Liver (tissue), 9 donors: ENCODE results near the gene ZNF771. TPM values are rescaled to one million over a fixed set of nuclear protein-coding genes. Genes with fewer than 3 reads are reported as not detected.

Experiments used
- DNase-seq: peaks from one replicate; pipeline ENCODE4 v3.0.0-alpha.2; 2017; ENCODE audit warnings: low spot score
- H3K27ac ChIP-seq, 2 donors: one replicate each; pipeline ENCODE4 v1.7.0; 2013; ENCODE audit warnings: inconsistent platforms in 2 of 2, low read length in 2 of 2, control low read depth in 1 of 2, low read depth in 1 of 2, mild to moderate bottlenecking in 1 of 2
- H3K27me3 ChIP-seq, 4 donors: one replicate each; pipeline versions ENCODE4 v1.6.1 to v1.7.0; 2013; ENCODE audit warnings: low read length in 3 of 4, inconsistent platforms in 1 of 4, mild to moderate bottlenecking in 1 of 4, moderate library complexity in 1 of 4; ENCODE audit not compliant: control insufficient read depth in 4 of 4, insufficient read depth in 4 of 4
- H3K36me3 ChIP-seq, 4 donors: one replicate each; pipeline versions ENCODE4 v1.6.1 to v1.7.0; 2013; ENCODE audit warnings: low read length in 3 of 4, mild to moderate bottlenecking in 3 of 4, low read depth in 1 of 4, moderate library complexity in 1 of 4; ENCODE audit not compliant: control insufficient read depth in 4 of 4, insufficient read depth in 3 of 4
- H3K4me1 ChIP-seq, 4 donors: one replicate each; pipeline versions ENCODE4 v1.6.1 to v1.7.0; 2013; ENCODE audit warnings: low read length in 3 of 4, mild to moderate bottlenecking in 3 of 4, moderate library complexity in 1 of 4; ENCODE audit not compliant: control insufficient read depth in 4 of 4, insufficient read depth in 4 of 4
- H3K4me3 ChIP-seq, 3 donors: one replicate each; pipeline versions ENCODE4 v1.6.1 to v1.7.0; 2013; ENCODE audit warnings: low read length in 3 of 3, control low read depth in 1 of 3, low read depth in 1 of 3, mild to moderate bottlenecking in 1 of 3
- H3K9ac ChIP-seq, 2 donors: one replicate each; pipeline ENCODE4 v1.7.0; 2013; ENCODE audit warnings: low read length in 2 of 2, mild to moderate bottlenecking in 2 of 2, moderate library complexity in 2 of 2, control low read depth in 1 of 2, low read depth in 1 of 2
- H3K9me3 ChIP-seq, 4 donors: one replicate each; pipeline versions ENCODE4 v1.6.1 to v1.7.0; 2013; ENCODE audit warnings: low read length in 3 of 4; ENCODE audit not compliant: control insufficient read depth in 4 of 4
- ATF3 ChIP-seq: IDR thresholded peaks from 2 replicates; pipeline ENCODE4 v1.6.1; 2016; ENCODE audit warnings: antibody characterized with exemption
- FOXA1 ChIP-seq: IDR thresholded peaks from 2 replicates; pipeline ENCODE4 v1.6.1; 2016; ENCODE audit warnings: antibody characterized with exemption
- FOXA2 ChIP-seq: IDR thresholded peaks from 2 replicates; pipeline ENCODE4 v1.6.1; 2016; ENCODE audit warnings: antibody characterized with exemption
- HNF4A ChIP-seq, 2 donors: conservative IDR thresholded peaks; 2 replicates each; pipeline ENCODE4 v1.6.1; 2016; ENCODE audit warnings: antibody characterized with exemption in 2 of 2, mild to moderate bottlenecking in 2 of 2
- JUND ChIP-seq, 2 donors: IDR thresholded peaks; 2 replicates each; pipeline ENCODE4 v1.6.1; 2016; ENCODE audit warnings: antibody characterized with exemption in 2 of 2
- NR2F2 ChIP-seq: IDR thresholded peaks from 2 replicates; pipeline ENCODE4 v1.6.1; 2016; ENCODE audit warnings: antibody characterized with exemption
- RAD21 ChIP-seq, 2 donors: IDR thresholded peaks; 2 replicates each; pipeline ENCODE4 v1.6.1; 2016; ENCODE audit warnings: antibody characterized with exemption in 2 of 2, mild to moderate bottlenecking in 2 of 2
- REST ChIP-seq: IDR thresholded peaks from 2 replicates; pipeline ENCODE4 v1.6.1; 2016; ENCODE audit warnings: antibody characterized with exemption, mild to moderate bottlenecking
- RXRA ChIP-seq, 2 donors: IDR thresholded peaks; 2 replicates each; pipeline ENCODE4 v1.6.1; 2017 to 2018; ENCODE audit warnings: antibody characterized with exemption in 2 of 2, mild to moderate bottlenecking in 1 of 2
- SP1 ChIP-seq: IDR thresholded peaks from 2 replicates; pipeline ENCODE4 v1.6.1; 2018; ENCODE audit warnings: antibody characterized with exemption, mild to moderate bottlenecking
- TAF1 ChIP-seq: conservative IDR thresholded peaks from 2 replicates; pipeline ENCODE4 v1.6.1; 2016; ENCODE audit warnings: antibody characterized with exemption, mild to moderate bottlenecking
- YY1 ChIP-seq: IDR thresholded peaks from 2 replicates; pipeline ENCODE4 v1.6.1; 2016; ENCODE audit warnings: antibody characterized with exemption, mild to moderate bottlenecking
- WGBS: extraction: QIAGEN DNeasy Blood & Tissue Kit; methylation state at CpG from one replicate; pipeline ENCODE4 v1.1.7; 2013; 5-methylcytosine and 5-hydroxymethylcytosine counted together
- polyA plus RNA-seq, 2 donors: library from polyadenylated mRNA; stranded (reverse) in 1 of 2; unstranded in 1 of 2; fragments of 200-250 nt in 1 of 2; fragments of >200 nt in 1 of 2; fragmentation: Nextera tagmentation in 1 of 2; extraction: Ambion mirVana in 1 of 2; gene quantifications; one replicate each; pipeline versions ENCODE4 v1.2.1 to v1.2.3, GENCODE V29; 2013 to 2015
- total RNA-seq, 2 donors: library from RNA; depleted of rRNA; stranded (reverse); fragments of >200 nt; gene quantifications; one replicate each; pipeline ENCODE4 v1.2.3, GENCODE V29; 2014
- TF ChIP-seq, protein P1 (sequence below): fragments of 150-350 bp; IDR thresholded peaks from 2 replicates; pipeline ENCODE4 v1.5.1; 2017; ENCODE audit warnings: improper control_type of control experiment, low read depth, low read length; ENCODE audit not compliant: missing input control
- donor health status: healthy.
- donor health status: healthy.
- donor health status: healthy.
- donor health status: healthy.
- donor health status: healthy.

Gene ZNF771
- total and polyA plus RNA-seq, 4 donors: 2.6 to 8.0 (median 5.2) TPM

DNA sequence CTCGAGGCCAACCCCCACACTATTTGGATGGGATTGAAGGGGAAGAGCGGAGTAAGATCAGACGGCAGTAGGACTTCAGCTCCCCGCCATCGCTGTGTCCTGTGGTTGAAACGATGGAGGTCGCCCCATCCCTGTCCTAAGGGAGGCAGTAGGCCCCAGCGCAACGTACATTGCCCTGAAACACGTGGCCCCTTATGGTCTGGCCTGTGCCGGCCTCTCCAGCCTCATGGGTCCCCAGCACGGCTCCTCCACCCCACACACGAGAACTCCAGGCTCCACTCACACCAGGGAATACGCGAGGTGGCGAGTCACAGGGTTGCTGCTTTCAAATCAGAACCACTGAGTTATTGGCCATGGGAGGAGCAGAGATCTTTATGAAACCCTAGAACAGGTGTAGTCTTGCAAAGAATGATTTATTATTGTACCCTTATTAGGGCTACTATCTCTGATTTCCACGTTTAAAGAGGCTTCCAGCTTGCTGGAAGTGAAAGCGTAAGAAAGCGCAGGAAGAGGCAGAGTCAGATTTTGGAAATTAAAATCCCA lies 23.1 kb downstream of the ZNF771 start:
- Histone ChIP-seq H3K4me1 (peaks cover 3 to 19% (median 15%) of the 10 kb centered on the region in 4 donors), H3K27ac (peak overlapping the region; percentile 44 to 71), H3K4me3 (peak overlapping the region in 1 of 3 donors; percentile 2), H3K9ac (peak overlapping the region in 1 of 2 donors; percentile 47), H3K36me3 (peaks cover 0 to 7% (median 2%) of the 10 kb centered on the region in 4 donors), H3K27me3 (no peaks in the 10 kb centered on the region), H3K9me3 (no peaks in the 10 kb centered on the region)
- DNase-seq: no peak
- TF ChIP-seq YY1 (peak; percentile 57), SP1 (no peak), RAD21 (IDR thresholded peaks at IDR 0.05) (peak in 1 of 2 donors; percentile 4), FOXA1 (no peak), HNF4A (conservative IDR thresholded peaks at IDR 0.05) (peak in 1 of 2 donors; percentile 1)
- 61% methylated on average over 19 of the region's 19 CpGs for WGBS

DNA sequence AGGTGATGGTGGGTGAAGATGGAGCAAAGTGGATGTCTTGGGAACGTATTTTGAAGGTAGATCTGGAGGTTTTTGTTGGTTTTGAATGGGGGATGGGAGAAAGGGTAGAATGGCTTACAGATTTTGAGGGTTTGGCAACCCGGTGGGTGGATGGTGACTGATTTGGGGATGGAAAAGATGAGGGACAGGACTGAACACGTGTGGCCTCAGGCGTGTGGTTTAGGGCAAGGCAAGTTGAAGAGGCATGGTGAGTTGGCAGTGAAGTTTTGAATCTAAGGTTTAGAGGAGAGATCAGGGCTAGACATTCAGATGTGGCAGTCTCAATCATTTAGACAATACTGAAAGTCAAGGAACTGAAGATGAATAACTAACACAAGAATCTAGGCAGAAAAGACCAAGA lies 27.4 kb downstream of the ZNF771 start:
- Histone ChIP-seq H3K9ac (no peak overlapping the region), H3K27ac (no peak overlapping the region), H3K4me1 (peaks cover 0 to 10% (median 6%) of the 10 kb centered on the region in 4 donors), H3K36me3 (no peaks in the 10 kb centered on the region), H3K27me3 (no peaks in the 10 kb centered on the region), H3K4me3 (no peak overlapping the region), H3K9me3 (no peaks in the 10 kb centered on the region)
- TF ChIP-seq FOXA2 (no peak), REST (no peak), FOXA1 (no peak), JUND (IDR thresholded peaks at IDR 0.05) (no peak), TAF1 (no peak), HNF4A (conservative IDR thresholded peaks at IDR 0.05) (no peak), RAD21 (IDR thresholded peaks at IDR 0.05) (no peak), SP1 (no peak), RXRA (IDR thresholded peaks at IDR 0.05) (no peak), ATF3 (no peak)
- DNase-seq: no peak
- 84% methylated on average over 4 of the region's 4 CpGs for WGBS

GRCh38 chr16:30437511-30438046 lies 30.2 kb downstream of the ZNF771 start:
- WGBS: 33% methylated on average over 3 of the region's 3 CpGs
- Histone ChIP-seq H3K27me3 (no peaks in the 10 kb centered on the region), H3K4me1 (peaks cover 0 to 6% (median 2%) of the 10 kb centered on the region in 4 donors), H3K4me3 (no peak overlapping the region), H3K36me3 (no peaks in the 10 kb centered on the region), H3K9ac (no peak overlapping the region), H3K27ac (peak overlapping the region in 1 of 2 donors; percentile 16), H3K9me3 (no peaks in the 10 kb centered on the region)
- DNase-seq: no peak
- TF ChIP-seq, protein P1, sequence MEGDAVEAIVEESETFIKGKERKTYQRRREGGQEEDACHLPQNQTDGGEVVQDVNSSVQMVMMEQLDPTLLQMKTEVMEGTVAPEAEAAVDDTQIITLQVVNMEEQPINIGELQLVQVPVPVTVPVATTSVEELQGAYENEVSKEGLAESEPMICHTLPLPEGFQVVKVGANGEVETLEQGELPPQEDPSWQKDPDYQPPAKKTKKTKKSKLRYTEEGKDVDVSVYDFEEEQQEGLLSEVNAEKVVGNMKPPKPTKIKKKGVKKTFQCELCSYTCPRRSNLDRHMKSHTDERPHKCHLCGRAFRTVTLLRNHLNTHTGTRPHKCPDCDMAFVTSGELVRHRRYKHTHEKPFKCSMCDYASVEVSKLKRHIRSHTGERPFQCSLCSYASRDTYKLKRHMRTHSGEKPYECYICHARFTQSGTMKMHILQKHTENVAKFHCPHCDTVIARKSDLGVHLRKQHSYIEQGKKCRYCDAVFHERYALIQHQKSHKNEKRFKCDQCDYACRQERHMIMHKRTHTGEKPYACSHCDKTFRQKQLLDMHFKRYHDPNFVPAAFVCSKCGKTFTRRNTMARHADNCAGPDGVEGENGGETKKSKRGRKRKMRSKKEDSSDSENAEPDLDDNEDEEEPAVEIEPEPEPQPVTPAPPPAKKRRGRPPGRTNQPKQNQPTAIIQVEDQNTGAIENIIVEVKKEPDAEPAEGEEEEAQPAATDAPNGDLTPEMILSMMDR: no peak
- TF ChIP-seq HNF4A (conservative IDR thresholded peaks at IDR 0.05): peak in 1 of 2 donors; percentile 4
- no peak for TF ChIP-seq NR2F2
- peak; percentile 51 for TF ChIP-seq FOXA2
